GM10847 (cell line): ENCODE results near the gene CDC6.

Experiments
- POLR2A ChIP-seq: IDR thresholded peaks from 2 replicates; pipeline ENCODE4 v1.6.1; 2011; ENCODE audit not compliant: insufficient read length; ENCODE audit errors: extremely low read depth

The CDC6 gene

GRCh38 chr17:40340327-40340726 lies 52.6 kb downstream of the CDC6 start:
- TF ChIP-seq POLR2A: no peak

- no peak for TF ChIP-seq POLR2A
Observed at GRCh38 chr17:40340880-40341807, 53.5 kb downstream of the CDC6 start.

GRCh38 chr17:40341808-40342503 lies 54.3 kb downstream of the CDC6 start:
- no peak for TF ChIP-seq POLR2A

GRCh38 chr17:40342504-40343218 lies 55.0 kb downstream of the CDC6 start:
- no peak for TF ChIP-seq POLR2A

DNA sequence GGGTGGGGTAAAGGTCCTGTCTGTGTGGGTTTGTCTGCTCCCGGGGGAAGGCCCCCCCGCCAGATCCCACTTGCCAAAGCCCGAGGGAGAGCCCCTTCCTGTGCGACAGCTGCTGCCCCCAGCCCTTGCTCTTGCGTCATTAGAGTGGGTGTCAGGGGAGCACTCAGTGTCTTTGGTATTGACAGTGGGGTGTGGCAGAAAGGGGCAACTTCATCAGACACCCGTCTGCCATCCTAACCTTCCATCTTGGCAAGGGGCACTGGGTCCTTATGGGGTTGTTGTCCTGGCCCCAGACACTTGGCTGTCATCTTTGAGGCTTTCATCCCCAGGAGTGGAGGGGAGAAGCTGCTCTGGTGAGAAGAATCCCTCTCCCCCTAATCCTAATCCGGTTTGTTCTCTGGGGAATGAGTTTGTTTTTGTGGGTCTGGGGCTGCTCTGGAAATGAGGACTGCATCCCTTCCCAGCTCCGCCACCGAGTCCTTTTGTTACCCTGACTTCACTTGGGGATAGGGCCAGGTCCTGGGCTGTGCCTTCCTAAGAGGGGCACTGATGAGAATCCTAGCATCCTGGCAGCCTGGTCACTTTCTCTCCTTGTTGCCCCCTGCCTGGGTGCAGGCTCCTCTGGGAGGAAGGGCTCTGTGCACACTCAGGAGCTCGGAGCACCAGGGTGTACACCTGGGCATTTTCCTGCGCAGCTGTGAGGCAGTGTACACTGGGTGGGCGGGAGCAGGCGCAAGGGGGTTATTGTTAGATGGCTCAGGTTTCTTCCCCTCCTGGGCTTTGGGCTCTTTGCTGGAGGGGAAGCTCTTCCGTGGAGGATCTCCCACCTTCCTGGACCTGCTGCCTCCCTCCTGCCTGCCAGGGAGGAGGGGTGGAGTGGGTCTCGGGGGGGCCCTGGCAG lies 55.8 kb downstream of the CDC6 start:
- no peak for TF ChIP-seq POLR2A

- no peak for TF ChIP-seq POLR2A
Observed at GRCh38 chr17:40344421-40345160, 56.9 kb downstream of the CDC6 start.

GRCh38 chr17:40345161-40345993 lies 57.7 kb downstream of the CDC6 start:
- no peak for TF ChIP-seq POLR2A

DNA sequence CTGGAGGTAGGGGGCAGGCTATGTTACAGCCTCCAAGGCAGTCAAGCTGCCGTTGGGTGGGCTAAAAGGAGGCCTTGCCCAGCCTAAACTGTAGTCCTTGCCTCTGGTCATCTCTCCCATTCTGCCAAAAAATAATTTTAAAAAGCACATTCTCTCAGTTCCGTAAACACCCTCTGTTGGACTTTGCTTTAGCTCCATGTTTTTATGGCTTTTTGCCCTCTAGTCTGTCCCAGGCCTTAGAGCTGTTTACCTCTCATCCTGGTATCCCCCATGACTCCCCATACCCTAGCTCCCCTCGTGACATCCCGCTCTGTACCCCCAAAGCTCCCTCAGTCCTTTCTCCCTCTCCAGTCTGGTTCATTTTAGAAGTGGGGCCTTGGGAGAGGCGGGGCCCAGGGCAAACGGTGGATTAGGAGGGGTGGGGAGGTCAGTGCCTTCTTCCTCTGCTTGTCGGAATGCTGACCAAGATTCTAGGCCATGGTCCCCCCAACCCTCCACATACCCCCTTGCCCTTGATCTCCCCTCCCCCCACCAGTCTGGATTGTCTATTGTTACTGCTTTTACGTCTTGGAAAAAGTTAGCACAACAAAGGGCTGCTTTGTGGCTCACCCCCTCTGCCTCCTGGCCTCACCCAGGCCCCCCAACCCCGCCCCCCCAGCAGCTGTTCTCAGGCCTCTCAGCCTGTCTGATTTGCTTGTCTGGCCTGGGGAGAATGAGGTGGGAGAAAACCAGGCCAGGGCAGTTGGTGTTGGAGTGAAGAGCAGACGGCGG lies 58.5 kb downstream of the CDC6 start:
- no peak for TF ChIP-seq POLR2A

DNA sequence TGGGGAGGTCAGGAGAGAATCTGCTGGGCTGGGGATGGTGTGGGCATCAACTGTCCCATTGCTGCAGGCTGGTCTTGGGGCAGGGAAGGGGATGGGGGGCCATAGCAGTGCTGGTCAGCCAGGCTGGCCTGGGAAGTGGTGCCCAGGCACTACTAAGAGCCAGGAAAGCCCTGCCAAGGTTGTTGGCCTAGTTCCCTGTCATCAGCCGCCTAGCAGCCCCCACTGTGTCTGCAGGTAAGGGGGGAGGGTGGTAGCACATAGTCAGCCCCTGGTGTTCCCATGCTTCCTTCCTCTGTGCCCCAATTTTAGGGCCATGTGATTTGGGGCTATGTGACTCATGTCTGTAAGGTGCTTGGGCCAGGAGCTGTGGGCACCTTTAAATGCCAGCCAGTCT lies 59.1 kb downstream of the CDC6 start:
- TF ChIP-seq POLR2A: no peak

GRCh38 chr17:40347319-40348135 lies 59.8 kb downstream of the CDC6 start:
- TF ChIP-seq POLR2A: no peak

GRCh38 chr17:40348136-40348504 lies 60.4 kb downstream of the CDC6 start:
- TF ChIP-seq POLR2A: no peak

GRCh38 chr17:40348562-40349476 lies 61.1 kb downstream of the CDC6 start:
- no peak for TF ChIP-seq POLR2A
